Glutamatergic neuron (in vitro differentiated cells): ENCODE measurements around the gene ALPK3. TPM values are rescaled to one million over a fixed set of nuclear protein-coding genes. Genes with fewer than 3 reads are reported as not detected.

Source experiments
- DNase-seq: peaks from one replicate; pipeline ENCODE4 v3.0.0; 2022
- H3K27ac Mint-ChIP-seq: one replicate; pipeline ENCODE4 v1.8.0; 2020; ENCODE audit warnings: mild to moderate bottlenecking, mixed read lengths, inconsistent platforms; ENCODE audit not compliant: unreplicated experiment
- H3K27me3 Mint-ChIP-seq: one replicate; pipeline ENCODE4 v1.8.0; 2020; ENCODE audit warnings: mild to moderate bottlenecking, moderate library complexity, mixed read lengths, inconsistent platforms; ENCODE audit not compliant: unreplicated experiment
- H3K36me3 Mint-ChIP-seq: one replicate; pipeline ENCODE4 v1.8.0; 2020; ENCODE audit warnings: mild to moderate bottlenecking, mixed read lengths, inconsistent platforms; ENCODE audit not compliant: unreplicated experiment
- H3K4me1 Mint-ChIP-seq: one replicate; pipeline ENCODE4 v1.8.0; 2020; ENCODE audit warnings: mild to moderate bottlenecking, low read depth, mixed read lengths, inconsistent platforms; ENCODE audit not compliant: unreplicated experiment
- H3K4me3 Mint-ChIP-seq: one replicate; pipeline ENCODE4 v1.8.0; 2020; ENCODE audit warnings: mild to moderate bottlenecking, mixed read lengths, inconsistent platforms; ENCODE audit not compliant: unreplicated experiment
- H3K9me3 Mint-ChIP-seq: one replicate; pipeline ENCODE4 v1.8.0; 2020; ENCODE audit warnings: mild to moderate bottlenecking, moderate library complexity, mixed read lengths, inconsistent platforms; ENCODE audit not compliant: unreplicated experiment
- CTCF ChIP-seq: fragments of 200-600 bp; sonication (generic); IDR thresholded peaks from one replicate; pipeline ENCODE4 v1.5.0; 2021; ENCODE audit not compliant: partially characterized antibody, unreplicated experiment
- total RNA-seq: library from RNA; stranded (reverse); fragmentation: NEBNext Ultra II Directional; extraction: Animal tissue kit (Norgen Biotek cat#: 25700); gene quantifications from one replicate; pipeline ENCODE4 v1.2.1, GENCODE V29; 2021; ENCODE audit not compliant: unreplicated experiment

Gene ALPK3
- total RNA-seq, 1 donor from 2014 or later = 6.8 TPM

- Mint-ChIP-seq H3K27ac (no peak overlapping the region), H3K4me3 (no peak overlapping the region)
- no peak for TF ChIP-seq CTCF
These were observed 12.9 kb upstream of the ALPK3 start for GRCh38 chr15:84804005-84804900.

GRCh38 chr15:84805221-84805620, 11.9 kb upstream of the ALPK3 start:
- peaks cover 18% of the 10 kb centered on the region for H3K4me1 Mint-ChIP-seq
- no peak overlapping the region for H3K4me3 Mint-ChIP-seq
- no peak for TF ChIP-seq CTCF
- H3K36me3 Mint-ChIP-seq = no peaks in the 10 kb centered on the region
- H3K27ac Mint-ChIP-seq = peak overlapping the region; percentile 8
- peaks cover 2% of the 10 kb centered on the region for H3K9me3 Mint-ChIP-seq
- no peak for DNase-seq
- H3K27me3 Mint-ChIP-seq = peaks cover 8% of the 10 kb centered on the region

More at GRCh38 chr15:84804005-84804900, 12.9 kb upstream of the ALPK3 start:
- H3K36me3 Mint-ChIP-seq = no peaks in the 10 kb centered on the region
- no peaks in the 10 kb centered on the region for H3K9me3 Mint-ChIP-seq
- DNase-seq = no peak
- peaks cover 4% of the 10 kb centered on the region for H3K27me3 Mint-ChIP-seq
- peaks cover 14% of the 10 kb centered on the region for H3K4me1 Mint-ChIP-seq

GRCh38 chr15:84807228-84807627, 9.9 kb upstream of the ALPK3 start:
- peaks cover 11% of the 10 kb centered on the region for H3K27me3 Mint-ChIP-seq
- H3K4me1 Mint-ChIP-seq = peaks cover 26% of the 10 kb centered on the region
- H3K4me3 Mint-ChIP-seq = no peak overlapping the region
- no peak overlapping the region for H3K27ac Mint-ChIP-seq
- H3K9me3 Mint-ChIP-seq = peaks cover 6% of the 10 kb centered on the region
- no peak for TF ChIP-seq CTCF
- no peak for DNase-seq
- H3K36me3 Mint-ChIP-seq = no peaks in the 10 kb centered on the region

GRCh38 chr15:84810073-84810840, 6.9 kb upstream of the ALPK3 start:
- peaks cover 26% of the 10 kb centered on the region for H3K4me1 Mint-ChIP-seq
- no peaks in the 10 kb centered on the region for H3K36me3 Mint-ChIP-seq
- peaks cover 8% of the 10 kb centered on the region for H3K27me3 Mint-ChIP-seq
- peak overlapping the region; percentile 63 for H3K4me3 Mint-ChIP-seq
- peaks cover 9% of the 10 kb centered on the region for H3K9me3 Mint-ChIP-seq
- H3K27ac Mint-ChIP-seq = peak overlapping the region; percentile 88
- no peak for TF ChIP-seq CTCF
- peak; percentile 79 for DNase-seq

GRCh38 chr15:84811151-84811550, 6.0 kb upstream of the ALPK3 start:
- peaks cover 13% of the 10 kb centered on the region for H3K27me3 Mint-ChIP-seq
- TF ChIP-seq CTCF = no peak
- no peak overlapping the region for H3K4me3 Mint-ChIP-seq
- H3K9me3 Mint-ChIP-seq = peaks cover 9% of the 10 kb centered on the region
- H3K36me3 Mint-ChIP-seq = no peaks in the 10 kb centered on the region
- peaks cover 26% of the 10 kb centered on the region for H3K4me1 Mint-ChIP-seq
- H3K27ac Mint-ChIP-seq = peak overlapping the region; percentile 88
- no peak for DNase-seq
